HG02981 (cell line): ENCODE data around the gene AGMAT.
A peak's percentile ranks its signal among the peaks of the same experiment; 100 is the strongest.
"Not testable (repeated sequence)": the region's sequence is repeated elsewhere in the genome, so short reads cannot be mapped to it uniquely, and the experiment has no call there.

Experiments used
- ATAC-seq: cut with Tn5 transposase; IDR thresholded peaks from one replicate; pipeline ENCODE4 v1.9.1; 2021; ENCODE audit warnings: mild to moderate bottlenecking, moderate library complexity; ENCODE audit not compliant: unreplicated experiment

AGMAT gene

GRCh38 chr1:15616373-15617172, 31.7 kb upstream of the AGMAT start:
- peak; percentile 6 for ATAC-seq

- no peak for ATAC-seq
Observed at GRCh38 chr1:15610167-15610566, 25.3 kb upstream of the AGMAT start.

GRCh38 chr1:15609631-15610030, 24.8 kb upstream of the AGMAT start:
- no peak for ATAC-seq

- ATAC-seq = no peak
Observed at GRCh38 chr1:15605398-15606383, 20.8 kb upstream of the AGMAT start.

GRCh38 chr1:15604400-15604799, 19.5 kb upstream of the AGMAT start:
- not testable (repeated sequence) for ATAC-seq

GRCh38 chr1:15603966-15604282, 19.1 kb upstream of the AGMAT start:
- not testable (repeated sequence) for ATAC-seq

GRCh38 chr1:15603050-15603965, 18.5 kb upstream of the AGMAT start:
- ATAC-seq = peak; percentile 97

- no peak for ATAC-seq
Observed at GRCh38 chr1:15598436-15598835, 13.6 kb upstream of the AGMAT start.

GRCh38 chr1:15595809-15596617, 11.2 kb upstream of the AGMAT start:
- no peak for ATAC-seq

GRCh38 chr1:15592285-15592684, 7.4 kb upstream of the AGMAT start:
- no peak for ATAC-seq

- ATAC-seq = no peak
Observed at GRCh38 chr1:15583016-15583706, 1.7 kb downstream of the AGMAT start.

- no peak for ATAC-seq
Observed at GRCh38 chr1:15579683-15580047, 5.2 kb downstream of the AGMAT start.

- no peak for ATAC-seq
Observed at GRCh38 chr1:15578921-15579682, 5.7 kb downstream of the AGMAT start.

GRCh38 chr1:15577691-15578090, 7.2 kb downstream of the AGMAT start:
- ATAC-seq = no peak

- ATAC-seq = no peak
Observed at GRCh38 chr1:15575549-15576150, 9.2 kb downstream of the AGMAT start.

- no peak for ATAC-seq
Observed at GRCh38 chr1:15574741-15575140, 10.1 kb downstream of the AGMAT start.

GRCh38 chr1:15573477-15573876, 11.4 kb downstream of the AGMAT start:
- ATAC-seq = no peak

- ATAC-seq = no peak
Observed at GRCh38 chr1:15571266-15571665, 13.6 kb downstream of the AGMAT start.
